Heart right ventricle (tissue), 16 donors: ENCODE measurements around the gene ARAP1. TPM values are rescaled to one million over a fixed set of nuclear protein-coding genes. Genes with fewer than 3 reads are reported as not detected.
A peak's percentile ranks its signal among the peaks of the same experiment; 100 is the strongest.

Source experiments
- ATAC-seq, 8 donors: fragments of 200-7000 bp; cut with Tn5 transposase; one replicate each; pipeline ENCODE4 v1.9.1; 2020; ENCODE audit warnings: mild to moderate bottlenecking in 8 of 8, moderate library complexity in 8 of 8, moderate number of reproducible peaks in 1 of 8
- DNase-seq, 2 donors: peaks; one replicate each; pipeline ENCODE4 v3.0.0-alpha.2; 2020
- H3K27ac ChIP-seq, 10 donors: fragments of 200-600 bp; sonication (generic) in 2 of 10; one replicate each; pipeline versions ENCODE4 v1.5.0 to v1.8.0; 2020 to 2022; ENCODE audit warnings: mild to moderate bottlenecking in 3 of 10
- H3K27me3 ChIP-seq, 7 donors: fragments of 200-600 bp; one replicate each; pipeline ENCODE4 v1.8.0; 2021 to 2022; ENCODE audit warnings: mild to moderate bottlenecking in 2 of 7
- H3K36me3 ChIP-seq, 9 donors: fragments of 200-600 bp; sonication (generic) in 1 of 9; one replicate each; pipeline versions ENCODE4 v1.5.0 to v1.8.0; 2020 to 2022; ENCODE audit warnings: mild to moderate bottlenecking in 2 of 9
- H3K4me1 ChIP-seq, 9 donors: fragments of 200-600 bp; sonication (generic) in 1 of 9; one replicate each; pipeline versions ENCODE4 v1.5.0 to v1.8.0; 2020 to 2022; ENCODE audit warnings: mild to moderate bottlenecking in 4 of 9
- H3K4me3 ChIP-seq, 10 donors: fragments of 200-600 bp; sonication (generic) in 2 of 10; one replicate each; pipeline versions ENCODE4 v1.5.0 to v1.8.0; 2020 to 2022; ENCODE audit warnings: mild to moderate bottlenecking in 7 of 10, moderate library complexity in 2 of 10
- H3K9me3 ChIP-seq, 11 donors: fragments of 200-600 bp in 10 of 11; sonication (generic) in 2 of 11; one replicate each; pipeline versions ENCODE4 v1.5.0 to v1.8.0; 2013 to 2022; ENCODE audit warnings: mild to moderate bottlenecking in 2 of 11, control low read depth in 1 of 11, moderate library complexity in 1 of 11
- CTCF ChIP-seq, 9 donors: fragments of 200-600 bp; sonication (generic) in 2 of 9; IDR thresholded peaks; one replicate each; pipeline versions ENCODE4 v1.5.0 to v1.8.0; 2021 to 2022; ENCODE audit warnings: antibody characterized with exemption in 9 of 9, mild to moderate bottlenecking in 5 of 9, moderate library complexity in 1 of 9
- WGBS, 2 donors: extraction: QIAGEN DNeasy Blood & Tissue Kit; methylation state at CpG; one replicate each; pipeline ENCODE4 v1.1.7; 2013; ENCODE audit warnings: inconsistent platforms in 1 of 2; 5-methylcytosine and 5-hydroxymethylcytosine counted together
- intact Hi-C, 10 donors: fragments of 100-400 bp; cut with DNase I; formaldehyde crosslinking; loops; one replicate each; pipeline versions ENCODE4 v1.11.1 to v1.14.2; 2022
- polyA plus RNA-seq, 2 donors: library from polyadenylated mRNA; stranded (reverse); fragments of 200-250 nt; gene quantifications; one replicate each; pipeline ENCODE4 v1.2.3, GENCODE V29; 2013
- total RNA-seq, 10 donors: library from RNA; stranded (reverse); fragmentation: NEBNext Ultra II Directional in 3 of 10; extraction: Animal tissue kit (Norgen Biotek cat#: 25700) in 3 of 10; gene quantifications; one replicate each; pipeline versions ENCODE4 v1.2.1 to v1.2.4, GENCODE V29; 2021 to 2023
- donor health status: Arrhythmogenic right ventricular cardiomyopathy.
- donor health status: ischemic (EF 13 %, LVEDD 7.1; RV severe dilation, severe dysfunction).
- donor health status: healthy with polysubstance abuse.
- donor health status: DM: no; HTN: yes; CAD: no.
- donor health status: DM: no; HTN: no; CAD: no.
- donor health status: ischemic (EF 25% LVEDD 6.9; RV normal size, moderate dysfunction).
- donor health status: ischemic (EF 25% LVEDD 5.7; RV mildly dilated, moderate dysfunction).
- donor health status: healthy.
- donor health status: DM: yes; HTN: yes; CAD: no.
- donor health status: Ischemic cardiomyopathy.
- donor health status: ischemic (EF 35%, LVEDD 5.7; RV mildly dilated, moderate dysfunction).
- donor health status: nonischemic (EF 11% LVEDD 7.7; RV severe dilation, severe dysfunction).
- donor health status: DM: yes; HTN: yes; CAD: no.
- donor health status: PGD.
- donor health status: ischemic (EF 29% LVEDD 5.4; RV normal size, mild dysfunction).
- donor health status: nonischemic (EF 23%, LVEDD 6.1; RV moderate dilation, normal function).

Gene ARAP1
- total and polyA plus RNA-seq, 12 donors = 30.4 to 68.3 (median 40.8) TPM

GRCh38 chr11:72681226-72682153, 70.7 kb downstream of the ARAP1 start:
- H3K27ac ChIP-seq = no peak overlapping the region
- intact Hi-C loops = loop anchor here in 9 of 10 donors (2.0 to 10.0 kb wide), 5 partner anchors 93 to 209 kb away; no protein-coding TSS in a partner anchor
- H3K9me3 ChIP-seq = no peaks in the 10 kb centered on the region
- 39 to 41% methylated on average over 17 of the region's 17 CpGs for WGBS, 2 donors
- peaks cover 0 to 31% (median 23%) of the 10 kb centered on the region in 7 donors for H3K27me3 ChIP-seq
- no peak overlapping the region for H3K4me3 ChIP-seq
- peak in 1 of 8 donors; percentile 4 for ATAC-seq
- H3K4me1 ChIP-seq = peaks cover 6 to 60% (median 28%) of the 10 kb centered on the region in 9 donors
- no peak for DNase-seq
- TF ChIP-seq CTCF (IDR thresholded peaks at IDR 0.05) = no peak
- peaks cover 0 to 35% (median 10%) of the 10 kb centered on the region in 9 donors for H3K36me3 ChIP-seq

GRCh38 chr11:72680624-72681158, 71.5 kb downstream of the ARAP1 start:
- WGBS, 2 donors = 62 to 64% methylated on average over 6 of the region's 6 CpGs

GRCh38 chr11:72679869-72680268, 72.3 kb downstream of the ARAP1 start:
- intact Hi-C loops = loop anchor here in 9 of 10 donors (5.0 to 10.0 kb wide), 3 partner anchors 93 to 208 kb away; no protein-coding TSS in a partner anchor
- peaks cover 5 to 47% (median 39%) of the 10 kb centered on the region in 7 donors for H3K27me3 ChIP-seq
- 58 to 63% methylated on average over 5 of the region's 5 CpGs for WGBS, 2 donors
- peaks cover 0 to 19% (median 1%) of the 10 kb centered on the region in 9 donors for H3K36me3 ChIP-seq
- H3K4me3 ChIP-seq = no peak overlapping the region
- ATAC-seq (no peak), DNase-seq (no peak)
- no peak overlapping the region for H3K27ac ChIP-seq
- no peaks in the 10 kb centered on the region for H3K9me3 ChIP-seq
- TF ChIP-seq CTCF (IDR thresholded peaks at IDR 0.05) = no peak
- H3K4me1 ChIP-seq = peaks cover 3 to 44% (median 15%) of the 10 kb centered on the region in 9 donors

More at GRCh38 chr11:72680624-72681158, 71.5 kb downstream of the ARAP1 start:
- Histone ChIP-seq H3K36me3 (peaks cover 0 to 27% (median 9%) of the 10 kb centered on the region in 9 donors), H3K4me1 (peaks cover 6 to 52% (median 23%) of the 10 kb centered on the region in 9 donors), H3K4me3 (no peak overlapping the region), H3K27me3 (peaks cover 4 to 39% (median 31%) of the 10 kb centered on the region in 7 donors), H3K27ac (no peak overlapping the region), H3K9me3 (no peaks in the 10 kb centered on the region)
- no peak for ATAC-seq
- TF ChIP-seq CTCF (IDR thresholded peaks at IDR 0.05) = no peak
- no peak for DNase-seq
- intact Hi-C loops = loop anchor here in 9 of 10 donors (5.0 to 10.0 kb wide), 3 partner anchors 93 to 208 kb away; no protein-coding TSS in a partner anchor

- no peak for TF ChIP-seq CTCF (IDR thresholded peaks at IDR 0.05)
- no peak for ATAC-seq
- H3K36me3 ChIP-seq = peaks cover 0 to 6% (median 0%) of the 10 kb centered on the region in 9 donors
- no peak for DNase-seq
- no peaks in the 10 kb centered on the region for H3K9me3 ChIP-seq
- H3K27ac ChIP-seq = no peak overlapping the region
- peaks cover 5 to 61% (median 51%) of the 10 kb centered on the region in 7 donors for H3K27me3 ChIP-seq
- no peak overlapping the region for H3K4me3 ChIP-seq
- peaks cover 0 to 31% (median 4%) of the 10 kb centered on the region in 9 donors for H3K4me1 ChIP-seq
- WGBS, 2 donors = 63 to 67% methylated on average over 8 of the region's 8 CpGs
- intact Hi-C loops = loop anchor here in 1 of 10 donors (5.0 kb wide), 1 partner anchor 206 kb away; no protein-coding TSS in a partner anchor
Observed at GRCh38 chr11:72678524-72678923, 73.7 kb downstream of the ARAP1 start.
